ENCODE measurements around the gene SIGMAR1. TPM values are rescaled to one million over a fixed set of nuclear protein-coding genes. Genes with fewer than 3 reads are reported as not detected.

Gene SIGMAR1
- polyA plus RNA-seq, 1 donor from 2014 or later: 52.5 TPM

GRCh38 chr9:34612788-34613390, 24.7 kb downstream of the SIGMAR1 start:
- Histone ChIP-seq H2AFZ (ENCODE audit: low read depth, low read length) (no peak overlapping the region), H3K4me3 (ENCODE audit: low read length) (peak overlapping the region; percentile 86), H3K4me2 (ENCODE audit: low read length) (peak overlapping the region; percentile 61), H3F3A (ENCODE audit: insufficient read depth, low read length, poor library complexity, severe bottlenecking) (no peaks in the 10 kb centered on the region), H4K20me1 (ENCODE audit: insufficient read depth) (no peaks in the 10 kb centered on the region), H3K9ac (ENCODE audit: low read length) (peak overlapping the region; percentile 85), H3K79me2 (replicated peaks; ENCODE audit: insufficient read depth, low read length) (no peaks in the 10 kb centered on the region), H3K9me2 (ENCODE audit: insufficient read depth, low read length) (no peaks in the 10 kb centered on the region), H3K27ac (ENCODE audit: low read length) (peak overlapping the region; percentile 71), H3K27me3 (ENCODE audit: insufficient read depth, low read depth, low read length) (no peaks in the 10 kb centered on the region), H3K36me3 (ENCODE audit: insufficient read depth, low read length) (no peaks in the 10 kb centered on the region), H3K9me3 (ENCODE audit: low read length) (no peaks in the 10 kb centered on the region)
- TF ChIP-seq CTCF (IDR thresholded peaks at IDR 0.05; ENCODE audit: poor library complexity, severe bottlenecking) (peak; percentile 87), TAF1 (IDR thresholded peaks at IDR 0.05; ENCODE audit: low read depth) (no peak), SMC3 (conservative IDR thresholded peaks at IDR 0.05; ENCODE audit: poor library complexity) (peak; percentile 81), POLR2AphosphoS5 (IDR thresholded peaks at IDR 0.05) (no peak), RAD21 (conservative IDR thresholded peaks at IDR 0.05) (peak; percentile 65), EP300 (conservative IDR thresholded peaks at IDR 0.05; ENCODE audit: poor library complexity, severe bottlenecking) (no peak)

GRCh38 chr9:34611811-34612787, 25.5 kb downstream of the SIGMAR1 start, which contains the start of gene RPP25L:
RPP25L (minus strand) TSS chr9:34612097; CDS start chr9:34611296, 801 bp downstream.
- Histone ChIP-seq H3K36me3 (ENCODE audit: insufficient read depth, low read length) (no peaks in the 10 kb centered on the region), H3F3A (ENCODE audit: insufficient read depth, low read length, poor library complexity, severe bottlenecking) (no peaks in the 10 kb centered on the region), H3K79me2 (replicated peaks; ENCODE audit: insufficient read depth, low read length) (no peaks in the 10 kb centered on the region), H2AFZ (ENCODE audit: low read depth, low read length) (peak within 1 kb of the TSS; percentile 88), H3K4me2 (ENCODE audit: low read length) (peak within 1 kb of the TSS; percentile 69), H3K4me3 (ENCODE audit: low read length) (peak within 1 kb of the TSS; percentile 86), H3K9me3 (ENCODE audit: low read length) (no peaks in the 10 kb centered on the region), H3K27me3 (ENCODE audit: insufficient read depth, low read depth, low read length) (no peaks in the 10 kb centered on the region), H3K27ac (ENCODE audit: low read length) (peak within 1 kb of the TSS; percentile 71), H3K9ac (ENCODE audit: low read length) (peak within 1 kb of the TSS; percentile 85), H3K9me2 (ENCODE audit: insufficient read depth, low read length) (no peaks in the 10 kb centered on the region), H4K20me1 (ENCODE audit: insufficient read depth) (no peaks in the 10 kb centered on the region)
- TF ChIP-seq REST (IDR thresholded peaks at IDR 0.05; ENCODE audit: borderline replicate concordance) (peak; percentile 78), TAF1 (IDR thresholded peaks at IDR 0.05; ENCODE audit: low read depth) (peak; percentile 73), CTCF (IDR thresholded peaks at IDR 0.05; ENCODE audit: poor library complexity, severe bottlenecking) (no peak), POLR2AphosphoS5 (IDR thresholded peaks at IDR 0.05) (peak; percentile 92), SMC3 (conservative IDR thresholded peaks at IDR 0.05; ENCODE audit: poor library complexity) (no peak), MXI1 (conservative IDR thresholded peaks at IDR 0.05; ENCODE audit: poor library complexity, severe bottlenecking) (peak; percentile 62)
